ENCODE results near the gene MYL9. TPM values are rescaled to one million over a fixed set of nuclear protein-coding genes. Genes with fewer than 3 reads are reported as not detected.
A peak's percentile ranks its signal among the peaks of the same experiment; 100 is the strongest.
"Not testable (repeated sequence)": the region's sequence is repeated elsewhere in the genome, so short reads cannot be mapped to it uniquely, and the experiment has no call there.

Gene MYL9
- total RNA-seq, 2 experiments from 2014 or later = 0.12 to 0.29 TPM

DNA sequence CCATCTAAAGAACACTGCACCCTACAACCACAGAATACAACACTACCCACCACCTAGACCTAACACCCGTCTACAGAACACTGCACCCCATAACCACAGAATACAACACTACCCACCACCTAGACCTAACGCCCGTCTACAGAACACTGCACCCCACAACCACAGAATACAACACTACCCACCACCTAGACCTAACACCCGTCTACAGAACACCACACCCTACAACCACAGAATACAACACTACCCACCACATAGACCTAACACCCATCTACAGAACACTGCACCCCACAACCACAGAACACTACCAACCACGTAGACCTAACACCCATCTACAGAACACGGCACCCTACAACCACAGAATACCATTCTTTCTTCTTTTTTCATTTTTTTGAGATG is 23.4 kb downstream of the MYL9 start:
- H3K4me1 Mint-ChIP-seq (ENCODE audit: low read depth); H3K27ac Mint-ChIP-seq; intact Hi-C loops (cut with micrococcal nuclease); H3K9me3 Mint-ChIP-seq; H3K4me3 Mint-ChIP-seq; H3K27me3 Mint-ChIP-seq; CTCF ChIA-PET; POLR2A ChIA-PET; H3K36me3 Mint-ChIP-seq; DNase-seq: not testable (repeated sequence)

DNA sequence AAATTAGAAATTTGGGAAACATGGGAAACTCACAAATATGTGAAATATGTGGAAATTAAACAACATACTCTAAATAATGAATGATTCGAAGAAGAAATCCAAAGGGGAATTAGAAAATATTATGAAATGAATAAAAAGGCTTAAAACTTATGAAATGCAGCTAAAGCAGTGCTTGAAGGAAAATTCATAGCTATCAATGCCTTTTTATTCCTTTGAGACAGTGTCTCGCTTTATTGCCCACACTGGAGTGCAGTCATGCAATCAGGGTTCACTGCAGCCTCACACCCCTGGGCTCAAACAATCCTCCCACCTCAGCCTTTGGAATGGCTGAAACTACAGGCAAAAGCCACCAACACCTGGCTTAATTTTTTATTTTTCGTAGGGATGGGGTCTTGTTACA is 24.2 kb downstream of the MYL9 start:
- POLR2A ChIA-PET = no interaction called here

DNA sequence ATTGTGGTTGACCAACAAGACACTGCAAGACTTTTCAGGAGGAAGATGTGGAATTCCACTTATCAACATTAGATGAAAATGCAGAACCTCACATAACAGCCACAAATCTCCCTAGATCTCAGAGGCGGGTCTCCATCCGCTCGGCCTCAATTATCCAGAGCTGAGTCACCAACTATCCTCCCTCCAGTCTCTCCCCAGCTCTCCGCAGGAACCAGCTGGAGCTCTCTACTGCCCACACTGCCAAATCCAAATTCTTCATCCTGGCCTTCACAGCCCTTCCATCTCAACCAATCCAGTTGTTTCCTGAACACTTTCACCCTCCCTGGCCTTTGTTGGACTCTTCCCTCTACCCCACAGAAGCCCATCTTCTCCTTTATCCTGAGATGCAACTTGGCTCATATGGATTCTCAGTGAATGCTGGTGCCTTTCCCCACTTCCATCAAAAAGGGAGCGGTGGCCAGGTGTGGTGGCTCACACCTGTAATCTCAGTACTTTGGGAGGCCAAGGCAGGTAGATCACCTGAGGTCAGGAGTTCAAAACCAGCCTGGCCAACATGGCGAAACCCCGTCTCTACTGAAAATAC is 28.6 kb downstream of the MYL9 start:
- H3K4me3 Mint-ChIP-seq = no peak overlapping the region
- peaks cover 5% of the 10 kb centered on the region for H3K9me3 Mint-ChIP-seq
- ChIA-PET POLR2A (no interaction called here), CTCF (interaction anchor here (1.3 to 2.1 kb wide), 2 partner anchors 18 to 35 kb away, joined by 3 to 7 read pairs; partner anchors contain the start of gene RAB5IF)
- no peak for DNase-seq
- H3K4me1 Mint-ChIP-seq (ENCODE audit: low read depth) = peaks cover 16% of the 10 kb centered on the region
- H3K36me3 Mint-ChIP-seq = peaks cover 4% of the 10 kb centered on the region
- intact Hi-C loops (cut with micrococcal nuclease) = no loop called here
- no peaks in the 10 kb centered on the region for H3K27me3 Mint-ChIP-seq
- H3K27ac Mint-ChIP-seq = no peak overlapping the region

More for the DNA sequence above, 24.2 kb downstream of the MYL9 start:
- Mint-ChIP-seq H3K27ac (no peak overlapping the region), H3K27me3 (no peaks in the 10 kb centered on the region), H3K4me1 (ENCODE audit: low read depth) (peaks cover 3% of the 10 kb centered on the region), H3K4me3 (no peak overlapping the region), H3K36me3 (no peaks in the 10 kb centered on the region), H3K9me3 (peaks cover 8% of the 10 kb centered on the region)
- CTCF ChIA-PET = interaction anchor here (1.2 kb wide), 1 partner anchor 48 kb away, joined by 4 read pairs; no protein-coding TSS in a partner anchor
- intact Hi-C loops (cut with micrococcal nuclease) = no loop called here
- no peak for DNase-seq

DNA sequence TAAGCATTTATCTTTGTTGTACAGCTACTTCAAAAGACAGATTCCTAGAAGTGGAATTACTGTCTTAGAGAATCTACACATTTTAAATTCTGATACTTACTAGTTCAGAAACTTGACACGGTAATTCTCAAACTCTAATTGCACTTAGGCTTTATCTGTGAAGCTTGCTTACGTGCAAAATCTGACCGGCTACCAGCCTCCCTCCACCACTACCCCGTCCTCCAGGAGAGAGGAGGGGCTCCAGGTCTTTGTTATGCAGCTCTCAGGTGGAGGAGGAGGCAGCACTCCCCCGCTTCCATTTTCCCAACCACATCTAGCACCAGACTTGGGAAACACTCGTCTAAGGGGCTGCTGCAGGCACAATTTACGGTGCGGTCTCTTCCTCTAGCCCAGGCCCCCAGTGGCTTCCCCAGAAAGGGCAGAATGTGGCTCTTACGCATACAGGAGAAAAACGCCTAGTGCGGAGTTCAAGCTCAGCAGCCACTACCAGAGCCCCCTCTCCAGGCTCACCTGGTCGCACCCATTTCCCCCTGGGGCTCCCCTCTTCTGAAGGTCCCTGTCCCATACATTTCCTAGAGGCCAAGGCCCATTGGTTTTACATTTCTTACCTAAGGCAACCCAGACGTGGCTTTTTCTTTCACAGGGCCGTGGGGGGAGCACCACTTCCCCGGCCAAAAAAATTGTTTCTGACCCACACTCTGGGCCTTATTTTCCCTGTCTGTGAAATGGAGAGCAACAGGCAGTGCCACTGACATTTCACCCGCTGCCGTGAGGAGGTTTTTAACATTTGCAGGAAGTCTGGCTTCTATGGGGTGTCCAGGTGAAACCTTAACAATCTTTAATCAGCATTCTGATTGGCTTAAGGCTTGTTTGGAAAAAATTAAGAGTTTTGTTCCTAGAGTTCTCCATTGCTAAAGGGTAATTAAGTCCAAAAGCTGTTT is 30.5 kb downstream of the MYL9 start:
- ChIA-PET CTCF (interaction anchor here (0.6 to 5.6 kb wide), 6 partner anchors 14 to 618 kb away, joined by 3 to 40 read pairs (median 3); partner anchors contain the start of genes NDRG3, RAB5IF, SCAND1 and SLA2), POLR2A (interaction anchor here (0.8 to 5.1 kb wide), 5 partner anchors 16 to 73 kb away, joined by 3 to 51 read pairs (median 6); partner anchors contain the start of genes RAB5IF and SLA2)
- Mint-ChIP-seq H3K4me1 (ENCODE audit: low read depth) (peaks cover 33% of the 10 kb centered on the region), H3K9me3 (no peaks in the 10 kb centered on the region), H3K4me3 (peak overlapping the region; percentile 76), H3K36me3 (peaks cover 9% of the 10 kb centered on the region), H3K27ac (peak overlapping the region; percentile 92), H3K27me3 (no peaks in the 10 kb centered on the region)
- intact Hi-C loops (cut with micrococcal nuclease) = loop anchor here (1.0 to 2.0 kb wide), 2 partner anchors 33 to 111 kb away; partner anchors contain the start of gene RAB5IF
- DNase-seq = no peak

DNA sequence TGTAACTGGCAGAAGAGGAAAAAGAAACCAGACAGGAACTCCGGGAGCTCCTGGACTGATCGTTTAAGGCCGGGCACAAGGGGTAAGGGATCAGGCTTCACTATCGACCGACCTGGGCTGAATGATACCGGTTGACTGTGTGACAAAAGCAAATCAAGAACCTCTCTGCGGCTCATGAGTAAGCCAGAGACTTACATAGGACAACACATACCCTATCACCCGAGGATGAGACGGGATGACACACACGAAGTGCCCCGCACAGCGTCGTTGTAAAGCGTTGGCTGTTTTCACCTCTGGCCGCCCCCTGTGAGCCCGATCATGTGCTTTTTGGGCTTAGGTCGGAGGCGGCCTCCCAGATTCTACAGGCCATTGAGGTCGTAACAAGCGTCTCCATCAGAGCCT is 31.4 kb downstream of the MYL9 start:
- H3K9me3 Mint-ChIP-seq = no peaks in the 10 kb centered on the region
- H3K4me1 Mint-ChIP-seq (ENCODE audit: low read depth) = peaks cover 33% of the 10 kb centered on the region
- H3K4me3 Mint-ChIP-seq = peak overlapping the region; percentile 76
- ChIA-PET POLR2A (interaction anchor here (0.8 to 5.1 kb wide), 7 partner anchors 16 to 619 kb away, joined by 3 to 51 read pairs (median 6); partner anchors contain the start of genes RAB5IF, SCAND1 and SLA2), CTCF (interaction anchor here (0.9 to 5.6 kb wide), 3 partner anchors 23 to 40 kb away, joined by 3 to 40 read pairs (median 3); partner anchors contain the start of gene RAB5IF)
- H3K36me3 Mint-ChIP-seq = peaks cover 9% of the 10 kb centered on the region
- peak; percentile 87 for DNase-seq
- intact Hi-C loops (cut with micrococcal nuclease) = loop anchor here (1.0 to 2.0 kb wide), 6 partner anchors 16 to 174 kb away; partner anchors contain the start of genes NDRG3 and RAB5IF
- H3K27me3 Mint-ChIP-seq = no peaks in the 10 kb centered on the region
- H3K27ac Mint-ChIP-seq = peak overlapping the region; percentile 92

DNA sequence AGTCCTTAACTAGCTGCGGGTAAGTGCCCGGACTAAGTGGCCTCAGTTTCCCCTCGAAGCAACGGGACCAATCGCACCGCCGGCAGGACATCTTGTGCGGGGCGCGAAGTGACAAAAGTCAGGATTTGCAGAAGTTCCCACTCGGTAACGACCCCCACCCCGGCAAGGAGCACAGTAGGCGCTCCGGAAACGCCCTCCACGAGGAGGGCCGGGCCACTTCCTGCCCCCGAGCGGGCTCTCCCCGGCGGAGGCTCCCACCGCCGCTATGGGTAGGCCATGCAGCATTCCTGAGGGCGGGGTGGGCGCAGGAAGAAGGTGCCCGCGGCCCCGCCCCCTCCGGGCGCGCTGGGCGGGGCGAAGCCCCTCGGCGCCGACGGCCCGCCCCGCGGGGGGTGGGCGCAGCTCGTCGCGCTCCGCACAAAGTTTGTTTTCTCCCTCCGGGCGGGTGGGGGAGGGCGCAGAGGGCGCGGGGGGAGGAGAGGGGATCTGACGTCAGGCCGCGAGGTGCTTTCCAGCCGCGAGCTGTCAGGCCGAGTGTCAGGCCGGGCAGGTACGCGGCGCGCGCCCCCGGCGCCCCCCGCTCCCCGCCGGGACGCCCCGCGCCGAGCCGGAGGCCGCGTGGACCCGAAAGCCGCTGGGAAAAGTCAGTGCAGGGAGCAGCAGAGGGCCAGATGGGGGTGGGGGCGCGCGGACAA is 31.9 kb downstream of the MYL9 start, which contains the start of gene TGIF2:
TGIF2 (plus strand) TSS at position 495 of the 695 bp plus-strand sequence. CDS start 5,178 bp downstream, outside the sequence.
- CTCF ChIA-PET = interaction anchor here (0.9 to 5.6 kb wide), 5 partner anchors 15 to 40 kb away, joined by 3 to 40 read pairs (median 5); partner anchors contain the start of gene RAB5IF
- peak within 1 kb of the TSS; percentile 92 for H3K27ac Mint-ChIP-seq
- no peaks in the 10 kb centered on the region for H3K27me3 Mint-ChIP-seq
- DNase-seq = peak; percentile 94
- H3K36me3 Mint-ChIP-seq = peaks cover 9% of the 10 kb centered on the region
- intact Hi-C loops (cut with micrococcal nuclease) = loop anchor here (1.0 to 2.0 kb wide), 5 partner anchors 17 to 173 kb away; partner anchors contain the start of gene NDRG3
- H3K4me1 Mint-ChIP-seq (ENCODE audit: low read depth) = peaks cover 33% of the 10 kb centered on the region
- no peaks in the 10 kb centered on the region for H3K9me3 Mint-ChIP-seq
- POLR2A ChIA-PET = interaction anchor here (0.9 to 5.1 kb wide), 10 partner anchors 15 to 619 kb away, joined by 3 to 51 read pairs (median 6); partner anchors contain the start of genes RAB5IF, SCAND1 and SLA2
- H3K4me3 Mint-ChIP-seq = peak within 1 kb of the TSS; percentile 87

DNA sequence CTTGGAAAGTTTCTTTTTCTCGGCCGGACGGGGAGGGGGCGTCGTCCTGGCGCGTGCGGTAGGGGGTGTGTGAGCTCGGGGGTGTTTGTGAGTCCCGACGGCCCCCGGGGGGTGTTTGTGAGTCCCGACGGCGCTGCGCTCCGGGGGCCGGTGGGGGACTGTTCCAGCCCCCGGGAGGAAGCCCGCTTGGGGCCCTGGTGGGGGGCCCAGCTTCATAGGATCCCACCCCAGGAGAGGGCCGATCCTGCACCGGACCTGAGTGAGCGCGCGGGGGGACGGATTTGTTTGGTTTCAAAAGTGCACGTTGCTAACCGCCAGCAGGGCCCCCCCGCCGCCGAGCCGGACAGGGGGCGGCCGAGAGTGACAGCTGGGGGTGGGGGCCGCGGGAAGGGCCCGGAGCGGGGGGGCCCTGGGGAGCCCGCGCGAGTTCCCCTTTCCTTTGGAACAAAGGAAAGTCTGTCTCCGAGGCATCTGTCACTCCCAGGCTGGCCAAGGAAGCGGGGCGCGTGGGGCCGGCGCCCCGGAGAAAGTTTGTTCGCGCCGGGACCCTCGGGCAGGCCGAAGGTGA is 32.6 kb downstream of the MYL9 start:
- Mint-ChIP-seq H3K9me3 (no peaks in the 10 kb centered on the region), H3K27me3 (no peaks in the 10 kb centered on the region), H3K36me3 (peaks cover 13% of the 10 kb centered on the region), H3K4me1 (ENCODE audit: low read depth) (peaks cover 35% of the 10 kb centered on the region), H3K27ac (peak overlapping the region; percentile 88), H3K4me3 (peak overlapping the region; percentile 66)
- intact Hi-C loops (cut with micrococcal nuclease) = loop anchor here (1.0 to 2.0 kb wide), 5 partner anchors 18 to 172 kb away; partner anchors contain the start of gene NDRG3
- ChIA-PET CTCF (interaction anchor here (1.2 to 5.6 kb wide), 4 partner anchors 15 to 39 kb away, joined by 3 to 40 read pairs (median 8); partner anchors contain the start of gene RAB5IF), POLR2A (interaction anchor here (0.9 to 5.1 kb wide), 12 partner anchors 9 to 620 kb away, joined by 3 to 51 read pairs (median 6); partner anchors contain the start of genes RAB5IF, SCAND1 and SLA2)
- DNase-seq = peak; percentile 32

DNA sequence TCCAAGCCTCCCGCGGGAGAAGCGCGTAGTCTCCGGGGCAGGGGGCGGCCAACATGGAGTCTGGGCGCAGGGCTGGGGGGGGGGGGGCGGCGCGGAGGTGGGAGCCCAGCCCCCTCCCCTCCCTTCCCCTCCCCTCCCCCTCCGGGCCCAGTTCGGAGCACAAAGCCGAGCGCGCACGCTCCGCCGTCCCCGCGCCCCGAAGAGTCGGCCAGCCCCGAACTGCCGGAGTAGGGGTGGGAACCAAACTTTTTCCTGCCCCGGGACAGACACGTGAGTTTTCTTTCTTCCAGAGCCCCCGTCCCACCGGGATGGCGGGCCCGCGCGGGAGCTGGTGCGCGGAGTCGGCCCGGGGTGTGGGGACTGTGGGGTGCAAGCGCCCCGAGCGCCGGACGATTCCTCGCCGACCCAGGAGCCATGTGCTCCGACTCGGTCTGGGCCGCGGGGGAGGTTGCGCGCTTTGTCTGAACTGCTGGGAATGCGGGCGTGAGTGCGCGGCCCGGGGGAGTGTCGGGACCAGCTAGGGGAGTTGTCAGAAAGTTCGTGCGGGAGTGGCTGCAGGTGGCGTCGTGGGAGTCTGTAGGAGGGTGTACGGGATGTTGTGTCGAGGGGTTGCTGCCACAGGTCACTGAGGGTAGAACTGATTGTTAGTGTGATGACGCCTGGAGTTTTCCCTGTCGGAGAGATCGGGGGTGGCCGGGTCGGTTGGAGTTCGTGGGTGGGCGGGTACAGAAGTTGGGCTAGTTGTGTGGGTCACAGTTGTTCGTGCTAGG is 33.2 kb downstream of the MYL9 start:
- ChIA-PET CTCF (interaction anchor here (1.2 to 5.6 kb wide), 5 partner anchors 14 to 31 kb away, joined by 3 to 40 read pairs (median 6); partner anchors contain the start of gene RAB5IF), POLR2A (interaction anchor here (0.9 to 5.1 kb wide), 11 partner anchors 8 to 159 kb away, joined by 3 to 51 read pairs (median 5); partner anchors contain the start of genes RAB5IF and SLA2)
- peaks cover 35% of the 10 kb centered on the region for H3K4me1 Mint-ChIP-seq (ENCODE audit: low read depth)
- no peaks in the 10 kb centered on the region for H3K27me3 Mint-ChIP-seq
- peak overlapping the region; percentile 88 for H3K27ac Mint-ChIP-seq
- peak; percentile 59 for DNase-seq
- peaks cover 17% of the 10 kb centered on the region for H3K36me3 Mint-ChIP-seq
- intact Hi-C loops (cut with micrococcal nuclease) = no loop called here
- no peaks in the 10 kb centered on the region for H3K9me3 Mint-ChIP-seq
- H3K4me3 Mint-ChIP-seq = peak overlapping the region; percentile 87

DNA sequence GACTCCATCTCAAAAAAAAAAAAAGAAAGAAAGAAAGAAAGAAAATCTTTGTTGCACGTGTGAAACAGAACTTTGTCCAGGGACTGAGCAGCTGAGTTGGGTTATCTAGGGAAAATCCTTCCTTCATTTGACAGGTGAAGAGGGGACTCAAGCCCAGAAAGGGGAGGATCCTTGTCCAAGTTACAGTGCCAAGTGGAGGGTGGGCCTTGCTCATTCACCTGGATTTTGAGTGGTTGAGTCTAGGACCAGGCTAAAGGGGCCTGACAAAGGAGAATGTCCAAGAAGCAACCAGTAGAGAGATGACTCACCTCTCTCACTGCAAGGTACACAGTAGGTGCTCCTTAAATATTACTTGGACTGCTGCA is 34.7 kb downstream of the MYL9 start:
- no peak for DNase-seq
- Mint-ChIP-seq H3K27ac (no peak overlapping the region), H3K4me3 (peak overlapping the region; percentile 87), H3K36me3 (peaks cover 28% of the 10 kb centered on the region), H3K9me3 (no peaks in the 10 kb centered on the region), H3K4me1 (ENCODE audit: low read depth) (peaks cover 38% of the 10 kb centered on the region), H3K27me3 (no peaks in the 10 kb centered on the region)
- ChIA-PET CTCF (interaction anchor here (0.6 to 5.6 kb wide), 6 partner anchors 12 to 600 kb away, joined by 3 to 40 read pairs (median 5); partner anchors contain the start of gene RAB5IF), POLR2A (interaction anchor here (0.7 to 5.1 kb wide), 4 partner anchors 9 to 29 kb away, joined by 3 to 51 read pairs (median 4); partner anchors contain the start of gene RAB5IF)
- intact Hi-C loops (cut with micrococcal nuclease) = no loop called here
